Lower leg skin (tissue), 3 donors: ENCODE results near the gene C22orf39.

Source experiments
- CTCF ChIP-seq, 3 donors: fragments of 450-650 bp; IDR thresholded peaks; one replicate each; pipeline ENCODE4 v1.5.1; 2016; ENCODE audit warnings: antibody characterized with exemption in 3 of 3, mild to moderate bottlenecking in 3 of 3, moderate library complexity in 2 of 3
- POLR2A ChIP-seq, 2 donors: fragments of 450-650 bp; IDR thresholded peaks; one replicate each; pipeline ENCODE4 v1.6.1; 2016 to 2017; ENCODE audit warnings: antibody characterized with exemption in 2 of 2, mild to moderate bottlenecking in 1 of 2, moderate library complexity in 1 of 2

GRCh38 chr22:19424186-19424500 is 23.4 kb downstream of the C22orf39 start:
- TF ChIP-seq CTCF (IDR thresholded peaks at IDR 0.05) (no peak), POLR2A (IDR thresholded peaks at IDR 0.05) (no peak)
